ENCODE results near the gene ZAR1.

Gene ZAR1

DNA sequence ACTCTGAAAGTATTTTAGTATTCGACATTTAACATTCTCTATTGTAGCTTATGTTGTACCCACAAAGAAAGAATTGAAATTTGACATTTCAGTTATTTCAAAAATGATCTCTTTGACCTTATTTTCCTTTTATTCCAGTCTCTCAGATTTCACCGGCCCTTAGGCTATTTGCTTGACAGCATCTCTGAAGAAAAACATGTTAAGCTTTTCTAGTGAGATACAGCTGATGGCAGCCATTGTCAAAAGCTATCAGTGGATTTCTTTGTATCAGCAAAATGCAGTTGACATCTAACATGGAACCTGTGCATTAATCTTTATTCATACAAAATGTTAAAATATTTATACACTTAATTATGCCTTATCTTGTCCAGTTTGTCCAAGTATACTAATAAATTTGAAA lies 16.7 kb downstream of the ZAR1 start:
- no peaks in the 10 kb centered on the region for H3K27me3 ChIP-seq (ENCODE audit: insufficient read depth, low read length)
- no peaks in the 10 kb centered on the region for H3K4me1 ChIP-seq (ENCODE audit: control insufficient read depth, insufficient read depth, low read length, unreplicated experiment)
- H3K27ac ChIP-seq (ENCODE audit: low read depth, low read length), result no peak overlapping the region
- H3K36me3 ChIP-seq (ENCODE audit: insufficient read depth, low read length), result peaks cover 28% of the 10 kb centered on the region
- H3K4me3 ChIP-seq (ENCODE audit: low read depth, low read length), result no peak overlapping the region
- no peaks in the 10 kb centered on the region for H3K79me2 ChIP-seq (ENCODE audit: control insufficient read depth, insufficient read depth, low read length, unreplicated experiment)
- H2AFZ ChIP-seq (ENCODE audit: low read length, unreplicated experiment), result no peak overlapping the region

- Histone ChIP-seq H2AFZ (ENCODE audit: low read length, unreplicated experiment) (no peak overlapping the region), H3K4me1 (ENCODE audit: control insufficient read depth, insufficient read depth, low read length, unreplicated experiment) (no peaks in the 10 kb centered on the region), H3K79me2 (ENCODE audit: control insufficient read depth, insufficient read depth, low read length, unreplicated experiment) (no peaks in the 10 kb centered on the region), H3K27ac (ENCODE audit: low read depth, low read length) (no peak overlapping the region), H3K27me3 (ENCODE audit: insufficient read depth, low read length) (no peaks in the 10 kb centered on the region), H3K36me3 (ENCODE audit: insufficient read depth, low read length) (peaks cover 43% of the 10 kb centered on the region), H3K4me3 (ENCODE audit: low read depth, low read length) (no peak overlapping the region)
Observed at GRCh38 chr4:48509543-48509942, 19.5 kb downstream of the ZAR1 start.

DNA sequence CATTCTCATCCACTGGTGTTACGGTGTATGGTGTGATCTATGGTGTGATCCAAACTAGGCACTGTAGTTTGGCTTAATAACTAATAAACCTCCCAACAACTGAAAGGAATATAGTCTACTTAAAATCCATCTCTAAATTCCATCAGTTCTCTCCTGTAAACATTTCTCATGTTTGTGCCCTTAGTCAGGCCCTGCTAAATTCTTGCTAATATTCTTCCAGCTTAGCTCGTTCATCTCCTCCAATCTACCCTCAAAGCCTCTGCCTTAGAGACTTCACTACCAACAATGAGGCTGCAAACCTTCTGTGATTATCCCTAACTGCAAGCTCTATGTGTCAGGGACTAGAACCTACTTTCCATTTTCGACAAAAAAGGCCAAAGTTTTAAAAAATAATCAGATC lies 28.1 kb downstream of the ZAR1 start:
- Histone ChIP-seq H3K27ac (ENCODE audit: low read depth, low read length) (no peak overlapping the region), H2AFZ (ENCODE audit: low read length, unreplicated experiment) (no peak overlapping the region), H3K27me3 (ENCODE audit: insufficient read depth, low read length) (no peaks in the 10 kb centered on the region), H3K36me3 (ENCODE audit: insufficient read depth, low read length) (peaks cover 13% of the 10 kb centered on the region; the same call in 1 of the 2 replicates), H3K4me3 (ENCODE audit: low read depth, low read length) (no peak overlapping the region), H3K79me2 (ENCODE audit: control insufficient read depth, insufficient read depth, low read length, unreplicated experiment) (no peaks in the 10 kb centered on the region), H3K4me1 (ENCODE audit: control insufficient read depth, insufficient read depth, low read length, unreplicated experiment) (no peaks in the 10 kb centered on the region)

DNA sequence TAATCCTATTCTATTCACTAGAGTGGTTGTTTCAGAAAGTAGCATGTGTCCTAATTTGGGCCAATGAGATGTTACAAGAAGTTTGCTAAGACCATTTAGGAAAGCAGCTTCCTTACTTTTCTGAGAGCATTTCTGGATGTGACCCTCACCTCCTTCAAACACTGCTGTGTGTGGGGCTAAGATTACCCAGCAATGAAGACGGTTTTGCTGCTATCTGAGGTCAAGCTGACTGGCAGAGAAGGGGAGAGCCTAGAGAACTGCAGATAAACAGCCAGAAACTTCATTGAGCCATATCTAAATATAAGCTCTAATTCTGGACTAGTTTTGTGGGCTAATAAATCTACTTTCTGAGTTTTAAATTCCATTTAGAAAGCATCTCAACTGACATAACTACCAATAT lies 36.4 kb downstream of the ZAR1 start:
- Histone ChIP-seq H3K4me3 (ENCODE audit: low read depth, low read length) (no peak overlapping the region), H3K4me1 (ENCODE audit: control insufficient read depth, insufficient read depth, low read length, unreplicated experiment) (no peaks in the 10 kb centered on the region), H3K79me2 (ENCODE audit: control insufficient read depth, insufficient read depth, low read length, unreplicated experiment) (no peaks in the 10 kb centered on the region), H3K27ac (ENCODE audit: low read depth, low read length) (no peak overlapping the region), H2AFZ (ENCODE audit: low read length, unreplicated experiment) (no peak overlapping the region), H3K27me3 (ENCODE audit: insufficient read depth, low read length) (no peaks in the 10 kb centered on the region), H3K36me3 (ENCODE audit: insufficient read depth, low read length) (peaks cover 23% of the 10 kb centered on the region)

DNA sequence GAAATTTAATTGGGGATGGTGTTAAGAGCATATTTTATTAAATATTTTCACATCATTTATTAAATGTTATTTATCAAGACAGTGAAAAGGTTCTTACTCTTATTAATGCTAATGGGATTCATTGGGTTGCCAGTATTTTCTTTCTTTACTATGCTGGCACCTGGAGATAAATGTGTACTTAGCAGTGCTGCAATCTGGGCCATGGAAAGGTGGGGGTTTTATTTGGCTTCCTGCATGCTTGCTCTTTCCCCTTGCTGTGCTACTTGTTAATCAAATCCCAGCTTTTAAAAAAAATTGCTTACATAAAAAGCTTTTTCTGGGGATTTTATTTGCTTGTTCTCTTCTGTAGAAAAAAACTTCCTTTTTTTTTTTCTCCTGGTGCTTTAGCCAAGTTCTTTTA lies 48.3 kb downstream of the ZAR1 start:
- Histone ChIP-seq H3K27me3 (ENCODE audit: insufficient read depth, low read length) (no peaks in the 10 kb centered on the region), H3K4me3 (ENCODE audit: low read depth, low read length) (no peak overlapping the region), H3K27ac (ENCODE audit: low read depth, low read length) (no peak overlapping the region), H3K4me1 (ENCODE audit: control insufficient read depth, insufficient read depth, low read length, unreplicated experiment) (no peaks in the 10 kb centered on the region), H3K36me3 (ENCODE audit: insufficient read depth, low read length) (peaks cover 20% of the 10 kb centered on the region), H2AFZ (ENCODE audit: low read length, unreplicated experiment) (no peak overlapping the region), H3K79me2 (ENCODE audit: control insufficient read depth, insufficient read depth, low read length, unreplicated experiment) (no peaks in the 10 kb centered on the region)

- no peaks in the 10 kb centered on the region for H3K27me3 ChIP-seq (ENCODE audit: insufficient read depth, low read length)
- no peak overlapping the region for H3K4me3 ChIP-seq (ENCODE audit: low read depth, low read length)
- H3K36me3 ChIP-seq (ENCODE audit: insufficient read depth, low read length), result peaks cover 22% of the 10 kb centered on the region
- H3K27ac ChIP-seq (ENCODE audit: low read depth, low read length), result no peak overlapping the region
- no peaks in the 10 kb centered on the region for H3K79me2 ChIP-seq (ENCODE audit: control insufficient read depth, insufficient read depth, low read length, unreplicated experiment)
- H3K4me1 ChIP-seq (ENCODE audit: control insufficient read depth, insufficient read depth, low read length, unreplicated experiment), result no peaks in the 10 kb centered on the region
- no peak overlapping the region for H2AFZ ChIP-seq (ENCODE audit: low read length, unreplicated experiment)
Observed at GRCh38 chr4:48539597-48539996, 49.5 kb downstream of the ZAR1 start.

DNA sequence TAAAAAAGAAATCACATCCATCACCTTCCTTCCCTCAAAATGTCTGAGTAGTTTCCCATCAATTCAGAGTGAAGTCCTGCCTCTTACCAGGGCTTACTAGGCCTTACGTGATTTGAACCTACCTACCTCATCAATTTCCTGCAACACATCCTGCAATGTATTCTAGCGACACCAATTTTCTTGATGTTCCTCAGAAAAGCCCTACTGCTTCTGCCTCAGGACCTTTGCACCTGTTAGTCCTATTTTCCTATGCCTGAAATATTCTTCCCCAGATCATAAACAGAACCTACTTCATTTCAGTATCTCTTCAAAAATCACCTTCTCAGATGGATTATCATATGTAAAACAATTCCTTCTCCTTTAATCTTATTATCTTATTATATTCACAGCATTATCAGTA lies 52.8 kb downstream of the ZAR1 start:
- H3K79me2 ChIP-seq (ENCODE audit: control insufficient read depth, insufficient read depth, low read length, unreplicated experiment), result no peaks in the 10 kb centered on the region
- no peaks in the 10 kb centered on the region for H3K4me1 ChIP-seq (ENCODE audit: control insufficient read depth, insufficient read depth, low read length, unreplicated experiment)
- peaks cover 36% of the 10 kb centered on the region for H3K36me3 ChIP-seq (ENCODE audit: insufficient read depth, low read length)
- H2AFZ ChIP-seq (ENCODE audit: low read length, unreplicated experiment), result no peak overlapping the region
- no peaks in the 10 kb centered on the region for H3K27me3 ChIP-seq (ENCODE audit: insufficient read depth, low read length)
- H3K4me3 ChIP-seq (ENCODE audit: low read depth, low read length), result no peak overlapping the region
- H3K27ac ChIP-seq (ENCODE audit: low read depth, low read length), result no peak overlapping the region

DNA sequence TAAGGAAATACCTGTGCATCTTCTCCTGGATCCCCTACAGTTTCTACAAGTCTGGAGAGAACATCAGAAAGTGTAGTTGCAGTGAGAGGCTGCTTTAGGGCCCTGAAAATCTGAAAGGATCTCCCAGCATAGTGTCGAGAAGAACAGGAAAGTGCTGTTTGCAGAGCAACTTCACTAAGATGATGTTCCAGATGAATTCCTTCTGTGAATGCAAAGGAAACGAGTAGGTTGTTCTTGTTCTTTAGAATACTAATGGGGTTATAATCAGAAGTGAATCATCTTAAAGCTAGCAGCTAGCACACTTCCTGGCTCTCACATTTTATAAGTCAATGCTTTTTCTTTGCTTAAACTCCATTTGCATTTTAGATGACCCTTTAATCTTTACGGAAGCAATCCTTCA lies 53.7 kb downstream of the ZAR1 start:
- Histone ChIP-seq H2AFZ (ENCODE audit: low read length, unreplicated experiment) (no peak overlapping the region), H3K79me2 (ENCODE audit: control insufficient read depth, insufficient read depth, low read length, unreplicated experiment) (no peaks in the 10 kb centered on the region), H3K27ac (ENCODE audit: low read depth, low read length) (no peak overlapping the region), H3K36me3 (ENCODE audit: insufficient read depth, low read length) (peaks cover 36% of the 10 kb centered on the region), H3K4me1 (ENCODE audit: control insufficient read depth, insufficient read depth, low read length, unreplicated experiment) (no peaks in the 10 kb centered on the region), H3K27me3 (ENCODE audit: insufficient read depth, low read length) (no peaks in the 10 kb centered on the region), H3K4me3 (ENCODE audit: low read depth, low read length) (no peak overlapping the region)

All from ACC112 (cell line).